AG20443 (cell line): ENCODE measurements around the gene ITGB7.

Experiments used
- DNase-seq: peaks from one replicate; pipeline ENCODE4 v3.0.0; 2012; ENCODE audit warnings: low spot score, mixed read lengths

The ITGB7 gene

DNA sequence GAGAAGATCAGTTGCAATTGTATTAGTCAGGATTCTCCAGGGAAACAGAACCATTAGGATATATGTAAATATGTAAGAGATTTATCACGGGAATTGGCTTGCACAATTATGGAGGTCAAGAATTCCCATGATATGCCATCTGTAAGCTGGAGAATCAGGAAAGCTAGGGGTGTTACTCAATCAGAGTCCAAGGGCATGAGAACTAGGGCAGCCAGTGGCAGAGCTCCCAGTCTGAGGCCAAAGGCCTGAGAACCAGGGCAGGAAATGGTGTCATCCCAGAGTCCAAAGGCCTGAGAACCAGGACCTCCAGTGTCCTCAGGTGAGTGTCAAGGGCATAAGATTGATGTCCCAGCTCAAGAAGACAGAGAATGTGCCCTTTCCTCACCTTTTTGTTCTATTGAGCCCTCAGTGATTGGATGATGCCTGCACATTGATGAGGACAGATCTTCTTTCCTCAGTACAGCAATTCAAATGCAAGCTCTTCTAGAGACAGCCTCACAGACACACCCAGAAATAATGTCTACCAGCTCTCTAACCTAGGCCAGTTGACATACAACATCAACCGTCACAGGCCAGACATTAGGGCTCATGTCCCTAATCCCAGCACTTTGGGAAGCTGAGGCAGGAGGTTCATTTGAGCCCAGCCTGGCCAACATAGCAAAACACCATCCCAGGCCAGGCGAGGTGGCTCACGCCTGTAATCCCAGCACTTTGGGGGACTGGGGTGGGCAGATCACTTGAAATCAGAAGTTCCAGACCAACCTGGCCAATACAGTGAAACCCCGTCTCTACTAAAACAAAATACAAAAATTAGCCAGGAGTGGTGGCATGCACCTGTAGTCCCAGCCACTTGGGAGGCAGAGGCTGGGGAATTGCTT, 61.4 kb downstream of the ITGB7 start:
- no peak for DNase-seq

DNA sequence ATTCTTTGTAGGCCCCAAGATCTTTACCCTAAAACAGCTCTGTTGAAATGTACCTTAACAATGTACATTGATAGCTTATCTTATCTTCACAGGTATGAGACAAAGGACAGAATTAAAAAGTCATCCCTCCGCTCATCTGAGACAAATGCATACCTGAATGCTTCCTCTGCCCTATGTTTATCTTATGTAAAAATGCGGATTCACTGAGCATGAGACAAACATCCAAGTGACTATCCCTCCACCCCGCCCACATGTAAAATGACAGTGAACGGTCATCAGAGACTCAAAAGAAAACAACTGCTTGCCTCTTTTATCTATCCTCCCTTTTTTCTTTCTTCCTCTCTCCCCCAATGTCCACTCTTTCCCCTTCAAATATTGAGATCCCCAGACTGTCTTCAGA, 63.7 kb downstream of the ITGB7 start:
- no peak for DNase-seq
